HepG2 (cell line): ENCODE data around the gene GAREM1. TPM values are rescaled to one million over a fixed set of nuclear protein-coding genes. Genes with fewer than 3 reads are reported as not detected.
A peak's percentile ranks its signal among the peaks of the same experiment; 100 is the strongest.

Source experiments
- DDIT3 ChIP-seq: sonication (generic); formaldehyde crosslinking; IDR thresholded peaks from 2 replicates; pipeline ENCODE4 v1.4.0; 2020; ENCODE audit warnings: mild to moderate bottlenecking, missing genetic modification reagents
- ETV5 ChIP-seq: IDR thresholded peaks from 2 replicates; pipeline ENCODE4 v1.6.1; 2018; ENCODE audit warnings: missing biosample characterization, missing genetic modification reagents, inconsistent platforms, borderline replicate concordance
- HCFC1 ChIP-seq: fragments of 150-350 bp; IDR thresholded peaks from 2 replicates; pipeline ENCODE4 v1.6.1; 2014; ENCODE audit warnings: low read depth, low read length
- MED13 ChIP-seq: sonication (generic); formaldehyde crosslinking; IDR thresholded peaks from 2 replicates; pipeline ENCODE4 v1.5.0; 2020; ENCODE audit warnings: missing genetic modification reagents
- MXD1 ChIP-seq: sonication (generic); formaldehyde crosslinking; IDR thresholded peaks from 2 replicates; pipeline ENCODE4 v1.4.0; 2020; ENCODE audit warnings: mild to moderate bottlenecking, missing genetic modification reagents
- NFKBIZ ChIP-seq: IDR thresholded peaks from 2 replicates; pipeline ENCODE4 v1.6.1; 2018; ENCODE audit warnings: missing genetic modification reagents, missing compliant biosample characterization
- PHF20 ChIP-seq: sonication (generic); formaldehyde crosslinking; IDR thresholded peaks from 2 replicates; pipeline ENCODE4 v1.5.0; 2020; ENCODE audit warnings: mild to moderate bottlenecking, missing genetic modification reagents
- RAD21 ChIP-seq: fragments of 450-650 bp; formaldehyde crosslinking; IDR thresholded peaks from 2 replicates; pipeline ENCODE4 v1.5.0; 2020; ENCODE audit warnings: mild to moderate bottlenecking
- SALL1 ChIP-seq: sonication (generic); formaldehyde crosslinking; IDR thresholded peaks from 2 replicates; pipeline ENCODE4 v1.8.0; 2022; ENCODE audit warnings: mild to moderate bottlenecking, missing genetic modification reagents
- TFAP4 ChIP-seq: sonication (generic); IDR thresholded peaks from 2 replicates; pipeline ENCODE4 v1.6.1; 2016; ENCODE audit warnings: low read depth, borderline replicate concordance
- TFE3 ChIP-seq: IDR thresholded peaks from 2 replicates; pipeline ENCODE4 v1.6.1; 2016
- THYN1 ChIP-seq: sonication (generic); formaldehyde crosslinking; IDR thresholded peaks from 2 replicates; pipeline ENCODE4 v1.8.1; 2023; ENCODE audit warnings: low read depth, mild to moderate bottlenecking, moderate library complexity, missing genetic modification reagents, borderline replicate concordance
- ZC3H4 ChIP-seq: sonication (generic); formaldehyde crosslinking; IDR thresholded peaks from 2 replicates; pipeline ENCODE4 v1.4.0; 2020; ENCODE audit warnings: missing genetic modification reagents, borderline replicate concordance
- ZFP36 ChIP-seq: fragments of 150-350 bp; IDR thresholded peaks from 2 replicates; pipeline ENCODE4 v1.6.1; 2018; ENCODE audit warnings: borderline replicate concordance, low read length, low read depth; ENCODE audit not compliant: partially characterized antibody
- ZFP62 ChIP-seq: sonication (generic); formaldehyde crosslinking; IDR thresholded peaks from 2 replicates; pipeline ENCODE4 v1.4.0; 2020; ENCODE audit warnings: missing genetic modification reagents
- ZFP90 ChIP-seq: sonication (generic); formaldehyde crosslinking; IDR thresholded peaks from 2 replicates; pipeline ENCODE4 v1.8.0; 2022; ENCODE audit warnings: missing genetic modification reagents, mild to moderate bottlenecking, inconsistent platforms, borderline replicate concordance
- ZGPAT ChIP-seq: IDR thresholded peaks from 2 replicates; pipeline ENCODE4 v1.6.1; 2016; ENCODE audit warnings: mild to moderate bottlenecking
- ZNF136 ChIP-seq: sonication (generic); formaldehyde crosslinking; IDR thresholded peaks from 2 replicates; pipeline ENCODE4 v1.8.1; 2022; ENCODE audit warnings: low read depth, mild to moderate bottlenecking, moderate library complexity, missing genetic modification reagents
- ZNF317 ChIP-seq: sonication (generic); formaldehyde crosslinking; IDR thresholded peaks from 2 replicates; pipeline ENCODE4 v1.5.0; 2020; ENCODE audit warnings: mild to moderate bottlenecking, missing genetic modification reagents
- ZNF609 ChIP-seq: sonication (generic); formaldehyde crosslinking; IDR thresholded peaks from 2 replicates; pipeline ENCODE4 v1.4.0; 2020; ENCODE audit warnings: mild to moderate bottlenecking, missing genetic modification reagents, borderline replicate concordance
- polyA plus RNA-seq, 8 experiments: library from polyadenylated mRNA; depleted of rRNA in 3 of 8; stranded (reverse) in 7 of 8; unstranded in 1 of 8; fragments of >200 nt; fragmentation: Illumina TruSeq in 4 of 8; extraction: Trizol in 4 of 8; gene quantifications; 2 replicates each; pipeline versions ENCODE4 v1.2.1 to v1.2.3, GENCODE V29; 2011 to 2016; ENCODE audit warnings: low read depth in 4 of 8, missing spikeins in 1 of 8, mixed read lengths in 1 of 8; ENCODE audit not compliant: insufficient read depth in 1 of 8
- total RNA-seq, 5 experiments: library from RNA; depleted of rRNA; stranded (reverse); fragments of >200 nt; fragmentation: Illumina TruSeq; extraction: Trizol; gene quantifications; 2 replicates each; pipeline ENCODE4 v1.2.3, GENCODE V29; 2016; ENCODE audit warnings: low read depth in 1 of 5

GAREM1 gene
- total and polyA plus RNA-seq, 2 of the 13 experiments (the other 11 are each of a cell fraction or from before 2014, with no cell fraction given), result 2.5 to 2.9 TPM

GRCh38 chr18:32383050-32383819 is 87.4 kb downstream of the GAREM1 start (continued):
- peak; percentile 31; the same call in 1 of the 2 replicates for TF ChIP-seq ZGPAT (CRISPR knock-in tag)
- TF ChIP-seq ZNF609 (CRISPR knock-in tag), result peak; percentile 37; the same call in 1 of the 2 replicates
- no peak for TF ChIP-seq HCFC1
- TF ChIP-seq TFAP4, result no peak
- no peak for TF ChIP-seq ZC3H4
- TF ChIP-seq SALL1 (CRISPR knock-in tag), result peak; percentile 27; the same call in 1 of the 2 replicates
- TF ChIP-seq NFKBIZ, result no peak
- TF ChIP-seq MXD1 (CRISPR knock-in tag), result no peak
- no peak for TF ChIP-seq MED13 (CRISPR knock-in tag)
- peak; percentile 19; the same call in 1 of the 2 replicates for TF ChIP-seq TFE3 (CRISPR knock-in tag)
- TF ChIP-seq ETV5 (CRISPR knock-in tag), result peak; percentile 54; the same call in 1 of the 2 replicates
- TF ChIP-seq RAD21, result no peak
- no peak for TF ChIP-seq DDIT3 (CRISPR knock-in tag)
- no peak for TF ChIP-seq ZNF136 (CRISPR knock-in tag)
- no peak for TF ChIP-seq THYN1
- no peak for TF ChIP-seq ZFP90
- no peak for TF ChIP-seq ZFP62
- no peak for TF ChIP-seq PHF20 (CRISPR knock-in tag)
- TF ChIP-seq ZFP36, result no peak
- no peak for TF ChIP-seq ZNF317 (CRISPR knock-in tag)
